Stimulated activated naive CD8-positive, alpha-beta T cell treated with anti-CD3 and anti-CD28 coated beads, Interleukin-15, Interleukin-2, amounts not matched to agents 100 ng/mL and 50 ng/mL, for 24 hours (primary cell): ENCODE data around the gene CCR9.
A peak's percentile ranks its signal among the peaks of the same experiment; 100 is the strongest.

Source experiments
- H3K27ac Mint-ChIP-seq: one replicate; pipeline ENCODE4 v1.8.0; 2021; ENCODE audit warnings: mild to moderate bottlenecking, mixed read lengths
- H3K27me3 Mint-ChIP-seq: one replicate; pipeline ENCODE4 v1.8.0; 2021; ENCODE audit warnings: mixed read lengths
- H3K36me3 Mint-ChIP-seq: one replicate; pipeline ENCODE4 v1.8.0; 2021; ENCODE audit warnings: low read depth, mixed read lengths
- H3K4me1 Mint-ChIP-seq: one replicate; pipeline ENCODE4 v1.8.0; 2021; ENCODE audit warnings: low read depth, mixed read lengths
- H3K4me3 Mint-ChIP-seq: one replicate; pipeline ENCODE4 v1.8.0; 2021; ENCODE audit warnings: mild to moderate bottlenecking, mixed read lengths
- H3K9me3 Mint-ChIP-seq: one replicate; pipeline ENCODE4 v1.8.0; 2021; ENCODE audit warnings: mixed read lengths

Gene CCR9

GRCh38 chr3:45909542-45909941 is 23.2 kb downstream of the CCR9 start:
- no peaks in the 10 kb centered on the region for H3K9me3 Mint-ChIP-seq
- H3K27me3 Mint-ChIP-seq = peaks cover 51% of the 10 kb centered on the region
- no peak overlapping the region for H3K4me3 Mint-ChIP-seq
- peaks cover 30% of the 10 kb centered on the region for H3K4me1 Mint-ChIP-seq
- no peak overlapping the region for H3K27ac Mint-ChIP-seq
- peaks cover 8% of the 10 kb centered on the region for H3K36me3 Mint-ChIP-seq

- H3K36me3 Mint-ChIP-seq = peaks cover 8% of the 10 kb centered on the region
- no peaks in the 10 kb centered on the region for H3K9me3 Mint-ChIP-seq
- no peak overlapping the region for H3K27ac Mint-ChIP-seq
- no peak overlapping the region for H3K4me3 Mint-ChIP-seq
- peaks cover 36% of the 10 kb centered on the region for H3K4me1 Mint-ChIP-seq
- H3K27me3 Mint-ChIP-seq = peaks cover 54% of the 10 kb centered on the region
Observed at GRCh38 chr3:45910892-45911291, 24.5 kb downstream of the CCR9 start.

DNA sequence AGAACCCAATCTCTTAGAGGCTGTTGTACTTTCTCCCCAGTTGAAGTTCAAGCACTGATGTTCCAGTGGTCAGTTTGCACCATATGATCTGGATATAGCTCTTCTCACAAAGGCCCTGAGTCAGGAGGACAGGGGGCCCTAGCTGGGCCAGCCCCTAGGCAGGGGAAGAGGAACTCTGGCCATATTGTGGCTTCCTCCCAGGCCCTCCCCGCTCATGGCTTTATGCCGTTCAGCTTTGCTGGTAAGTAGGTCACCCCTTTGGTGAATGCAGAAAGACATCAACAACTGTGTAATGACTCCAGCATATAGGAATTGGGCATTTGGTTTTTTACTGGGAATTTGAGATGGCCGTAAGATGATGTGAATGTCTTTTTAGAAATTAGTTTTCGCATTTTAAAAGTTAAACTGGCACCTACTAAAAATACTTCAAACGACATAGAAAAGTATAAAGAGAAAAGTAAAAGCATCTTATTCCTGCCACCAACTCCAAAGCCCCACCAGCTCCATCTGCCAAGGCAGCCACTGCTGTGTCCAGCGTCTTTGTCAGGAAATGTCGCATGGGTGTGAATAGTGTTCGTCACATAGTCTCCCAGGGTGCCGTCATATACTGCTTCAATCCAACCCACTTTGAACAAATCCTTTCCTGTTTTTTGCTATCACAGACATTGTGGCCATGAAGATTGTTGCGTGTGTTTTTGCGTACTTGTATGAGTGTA is 25.3 kb downstream of the CCR9 start:
- Mint-ChIP-seq H3K36me3 (peaks cover 7% of the 10 kb centered on the region), H3K9me3 (no peaks in the 10 kb centered on the region), H3K27me3 (peaks cover 52% of the 10 kb centered on the region), H3K27ac (no peak overlapping the region), H3K4me3 (no peak overlapping the region), H3K4me1 (peaks cover 44% of the 10 kb centered on the region)

DNA sequence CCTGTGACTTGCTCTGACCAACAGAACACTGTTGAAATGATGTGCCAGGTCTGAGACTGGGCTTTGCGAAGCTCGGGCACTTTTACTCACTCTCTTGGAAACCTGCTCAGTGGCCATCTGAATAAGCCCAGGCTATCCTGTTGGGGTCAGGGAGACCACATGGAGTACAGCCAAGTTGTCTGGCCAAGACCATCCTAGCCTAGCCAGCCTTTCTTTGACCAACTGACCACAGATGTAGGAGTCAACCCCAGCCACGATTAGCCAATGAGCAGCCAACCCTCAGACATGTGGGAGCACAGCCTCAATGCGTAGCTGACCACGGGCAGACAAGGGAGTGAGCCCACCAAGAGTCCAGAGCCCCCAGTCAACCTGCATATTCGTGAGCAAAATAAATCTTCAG is 26.1 kb downstream of the CCR9 start:
- no peak overlapping the region for H3K27ac Mint-ChIP-seq
- no peak overlapping the region for H3K4me3 Mint-ChIP-seq
- no peaks in the 10 kb centered on the region for H3K9me3 Mint-ChIP-seq
- peaks cover 49% of the 10 kb centered on the region for H3K27me3 Mint-ChIP-seq
- peaks cover 12% of the 10 kb centered on the region for H3K36me3 Mint-ChIP-seq
- peaks cover 45% of the 10 kb centered on the region for H3K4me1 Mint-ChIP-seq

DNA sequence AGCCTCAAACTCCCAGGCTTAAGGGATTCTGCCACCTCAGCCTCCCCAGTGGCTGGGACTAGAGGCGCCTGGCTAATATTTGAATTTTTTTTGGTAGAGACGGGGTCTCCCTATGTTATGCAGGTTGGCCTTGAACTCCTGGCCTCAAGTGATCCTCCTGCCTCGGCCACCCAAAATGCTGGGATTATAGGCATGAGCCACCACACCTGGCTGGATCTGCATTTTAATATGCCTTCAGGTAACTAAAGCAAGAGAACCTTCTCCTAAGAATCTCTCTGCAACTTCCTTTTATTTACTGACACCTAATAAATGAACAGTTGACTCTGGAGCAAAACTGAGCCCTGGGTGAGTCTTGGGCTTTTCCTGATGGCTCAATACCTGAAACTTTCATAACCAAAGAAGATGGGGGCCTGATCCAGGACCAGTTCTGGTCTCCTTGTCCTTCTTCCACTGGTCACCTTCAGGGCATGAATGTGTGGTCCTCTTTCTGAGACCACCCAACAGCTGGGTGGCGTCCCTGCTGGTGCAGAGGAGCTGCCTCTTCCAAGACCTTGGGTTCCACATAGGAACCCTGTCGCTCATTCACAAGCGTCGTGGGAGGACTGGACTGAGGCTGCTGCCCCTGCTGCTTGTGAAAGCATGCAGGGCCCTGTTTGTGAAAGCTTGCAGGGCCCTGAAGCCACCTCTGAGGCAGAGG is 28.2 kb downstream of the CCR9 start:
- H3K4me1 Mint-ChIP-seq = peaks cover 40% of the 10 kb centered on the region
- H3K36me3 Mint-ChIP-seq = peaks cover 25% of the 10 kb centered on the region
- no peak overlapping the region for H3K4me3 Mint-ChIP-seq
- H3K27me3 Mint-ChIP-seq = peaks cover 38% of the 10 kb centered on the region
- H3K9me3 Mint-ChIP-seq = no peaks in the 10 kb centered on the region
- H3K27ac Mint-ChIP-seq = no peak overlapping the region

DNA sequence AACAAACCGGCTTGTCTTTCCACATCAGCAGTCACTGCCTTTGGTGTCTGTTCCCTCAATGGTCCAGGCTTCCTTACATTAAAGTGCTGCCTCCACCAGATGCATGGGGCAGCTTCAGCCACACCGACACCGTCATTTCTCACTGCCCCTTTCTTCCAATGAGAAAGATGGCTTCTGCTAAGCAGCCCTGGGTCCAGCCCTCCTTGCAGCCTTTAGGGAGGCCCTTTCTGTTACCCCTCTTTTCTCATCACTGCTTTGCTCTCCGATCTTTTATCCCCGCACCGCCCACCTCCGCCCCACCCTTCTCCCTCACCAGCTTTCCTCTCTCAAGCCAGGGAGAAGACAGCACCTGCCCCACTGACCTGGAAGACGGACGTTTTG is 28.7 kb downstream of the CCR9 start:
- H3K27ac Mint-ChIP-seq = peak overlapping the region; percentile 71

GRCh38 chr3:45915518-45916231 is 29.3 kb downstream of the CCR9 start:
- H3K4me3 Mint-ChIP-seq = peak overlapping the region; percentile 50
- no peaks in the 10 kb centered on the region for H3K9me3 Mint-ChIP-seq
- H3K27ac Mint-ChIP-seq = peak overlapping the region; percentile 71
- H3K4me1 Mint-ChIP-seq = peaks cover 36% of the 10 kb centered on the region
- H3K27me3 Mint-ChIP-seq = peaks cover 30% of the 10 kb centered on the region
- H3K36me3 Mint-ChIP-seq = peaks cover 30% of the 10 kb centered on the region

More for the DNA sequence above, 28.7 kb downstream of the CCR9 start:
- H3K4me3 Mint-ChIP-seq = peak overlapping the region; percentile 50
- H3K36me3 Mint-ChIP-seq = peaks cover 25% of the 10 kb centered on the region
- peaks cover 40% of the 10 kb centered on the region for H3K4me1 Mint-ChIP-seq
- peaks cover 37% of the 10 kb centered on the region for H3K27me3 Mint-ChIP-seq
- no peaks in the 10 kb centered on the region for H3K9me3 Mint-ChIP-seq

GRCh38 chr3:45917146-45917898 is 31.0 kb downstream of the CCR9 start:
- no peaks in the 10 kb centered on the region for H3K9me3 Mint-ChIP-seq
- no peak overlapping the region for H3K27ac Mint-ChIP-seq
- peaks cover 36% of the 10 kb centered on the region for H3K36me3 Mint-ChIP-seq
- peaks cover 43% of the 10 kb centered on the region for H3K4me1 Mint-ChIP-seq
- H3K4me3 Mint-ChIP-seq = no peak overlapping the region
- peaks cover 18% of the 10 kb centered on the region for H3K27me3 Mint-ChIP-seq

DNA sequence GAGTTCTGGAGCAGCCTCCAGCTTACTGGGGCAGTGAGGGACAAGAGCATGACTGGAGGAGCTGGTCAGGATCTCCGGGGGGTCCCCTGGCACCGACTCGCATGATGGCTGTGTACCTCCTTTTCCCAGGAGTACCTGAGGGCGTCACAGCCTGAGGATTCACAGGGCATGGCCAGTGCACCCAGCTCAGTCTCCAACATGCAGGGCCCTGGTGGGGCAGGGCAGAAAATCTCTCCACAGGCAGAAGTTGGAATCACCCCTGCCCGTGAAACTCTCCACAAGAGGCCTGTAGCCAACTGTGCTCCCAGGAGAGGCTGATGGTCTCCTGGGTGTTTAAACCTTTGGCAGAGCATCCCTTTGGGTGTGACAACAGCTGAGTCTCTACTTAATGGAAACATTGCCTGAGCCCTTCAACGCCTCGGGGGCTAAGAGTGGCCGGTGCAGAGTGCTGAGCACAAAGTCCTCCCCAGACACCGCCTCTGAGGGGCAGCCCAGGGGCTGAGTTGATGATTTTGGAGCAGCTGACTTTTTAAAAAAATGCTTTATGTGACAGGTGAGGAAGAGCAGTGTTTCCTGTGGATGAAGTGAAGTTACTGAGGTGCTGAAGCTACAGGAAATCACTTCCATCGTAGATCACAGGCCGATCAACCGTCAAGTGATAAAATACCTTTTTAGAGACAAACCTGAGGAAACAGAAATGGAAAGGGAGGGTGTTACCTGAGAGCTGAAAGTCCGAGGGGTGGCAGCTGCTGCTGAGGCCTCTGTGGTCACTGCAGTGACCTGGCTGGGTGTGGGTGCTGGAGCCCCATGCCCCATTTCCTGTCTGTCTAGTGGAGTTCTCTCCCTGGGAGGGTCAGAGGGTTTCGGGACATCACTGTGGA is 35.1 kb downstream of the CCR9 start:
- Mint-ChIP-seq H3K9me3 (no peaks in the 10 kb centered on the region), H3K4me3 (no peak overlapping the region), H3K27ac (no peak overlapping the region), H3K4me1 (peaks cover 24% of the 10 kb centered on the region), H3K36me3 (peaks cover 58% of the 10 kb centered on the region), H3K27me3 (no peaks in the 10 kb centered on the region)

DNA sequence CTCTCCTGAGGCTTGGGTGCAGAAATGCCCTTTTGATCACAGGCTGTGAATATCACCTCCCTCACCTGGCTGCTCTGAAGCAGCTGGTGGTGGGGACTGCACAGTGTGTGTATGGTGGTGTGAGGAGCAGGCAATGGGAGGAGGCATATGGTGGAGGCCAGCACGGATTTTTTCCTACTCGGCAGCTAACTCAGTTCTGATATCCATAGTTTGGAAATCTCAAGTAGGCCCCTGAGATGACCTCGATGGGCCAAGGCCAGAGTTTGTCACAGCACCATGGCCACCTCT is 35.6 kb downstream of the CCR9 start:
- H3K27ac Mint-ChIP-seq = no peak overlapping the region
- H3K9me3 Mint-ChIP-seq = no peaks in the 10 kb centered on the region
- H3K27me3 Mint-ChIP-seq = no peaks in the 10 kb centered on the region
- H3K4me3 Mint-ChIP-seq = no peak overlapping the region
- H3K36me3 Mint-ChIP-seq = peaks cover 59% of the 10 kb centered on the region
- peaks cover 18% of the 10 kb centered on the region for H3K4me1 Mint-ChIP-seq

GRCh38 chr3:45922950-45923590 is 36.7 kb downstream of the CCR9 start:
- peaks cover 60% of the 10 kb centered on the region for H3K36me3 Mint-ChIP-seq
- no peaks in the 10 kb centered on the region for H3K9me3 Mint-ChIP-seq
- peaks cover 17% of the 10 kb centered on the region for H3K4me1 Mint-ChIP-seq
- H3K27ac Mint-ChIP-seq = no peak overlapping the region
- no peak overlapping the region for H3K4me3 Mint-ChIP-seq
- no peaks in the 10 kb centered on the region for H3K27me3 Mint-ChIP-seq

GRCh38 chr3:45923755-45924154 is 37.4 kb downstream of the CCR9 start:
- peaks cover 57% of the 10 kb centered on the region for H3K36me3 Mint-ChIP-seq
- no peak overlapping the region for H3K27ac Mint-ChIP-seq
- H3K4me1 Mint-ChIP-seq = peaks cover 12% of the 10 kb centered on the region
- no peaks in the 10 kb centered on the region for H3K27me3 Mint-ChIP-seq
- H3K9me3 Mint-ChIP-seq = no peaks in the 10 kb centered on the region
- no peak overlapping the region for H3K4me3 Mint-ChIP-seq

DNA sequence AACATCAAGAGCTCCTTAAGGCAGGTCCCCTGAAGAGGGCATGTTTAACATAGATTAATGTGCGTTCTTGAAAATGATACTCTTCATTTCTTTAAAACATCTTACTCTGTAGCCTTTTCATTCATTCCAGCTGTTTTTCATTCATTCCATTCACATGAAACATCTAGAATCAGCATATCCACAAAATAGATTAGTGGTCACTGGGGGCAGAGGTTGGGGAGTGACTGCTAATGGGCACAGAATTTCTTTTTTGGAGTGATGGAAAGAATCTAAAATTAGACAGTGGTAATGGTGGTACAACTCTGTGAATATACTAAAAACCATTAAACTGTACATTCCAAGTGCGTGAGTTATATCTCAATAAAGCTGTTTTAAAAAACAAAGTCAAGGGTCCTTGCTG is 41.5 kb downstream of the CCR9 start:
- Mint-ChIP-seq H3K27ac (no peak overlapping the region), H3K9me3 (no peaks in the 10 kb centered on the region), H3K4me3 (no peak overlapping the region), H3K36me3 (peaks cover 69% of the 10 kb centered on the region), H3K27me3 (no peaks in the 10 kb centered on the region), H3K4me1 (no peaks in the 10 kb centered on the region)
